Left lung (tissue), 10 donors: ENCODE measurements around the gene IGDCC3. TPM values are rescaled to one million over a fixed set of nuclear protein-coding genes. Genes with fewer than 3 reads are reported as not detected.

Experiments
- ATAC-seq: fragments of 200-7000 bp; cut with Tn5 transposase; one replicate; pipeline ENCODE4 v1.9.1; 2020; ENCODE audit warnings: moderate library complexity
- DNase-seq, 4 donors: peaks; one replicate each; pipeline ENCODE4 v3.0.0-alpha.2; 2013 to 2020
- H3K27ac ChIP-seq, 2 donors: fragments of 200-600 bp; sonication (generic) in 1 of 2; one replicate each; pipeline versions ENCODE4 v1.5.0 to v1.8.0; 2020 to 2021
- H3K27me3 ChIP-seq, 2 donors: fragments of 200-600 bp; sonication (generic) in 1 of 2; one replicate each; pipeline versions ENCODE4 v1.5.0 to v1.8.0; 2020 to 2021
- H3K36me3 ChIP-seq, 2 donors: fragments of 200-600 bp; sonication (generic) in 1 of 2; one replicate each; pipeline versions ENCODE4 v1.5.0 to v1.8.0; 2020 to 2021
- H3K4me1 ChIP-seq, 2 donors: fragments of 200-600 bp; one replicate each; pipeline ENCODE4 v1.8.0; 2021
- H3K4me3 ChIP-seq, 2 donors: fragments of 200-600 bp; sonication (generic) in 1 of 2; one replicate each; pipeline versions ENCODE4 v1.5.0 to v1.8.0; 2020 to 2021; ENCODE audit warnings: mild to moderate bottlenecking in 1 of 2
- H3K9me3 ChIP-seq, 2 donors: fragments of 200-600 bp; sonication (generic) in 1 of 2; one replicate each; pipeline versions ENCODE4 v1.5.0 to v1.8.0; 2020 to 2021
- CTCF ChIP-seq, 2 donors: fragments of 200-600 bp; sonication (generic) in 1 of 2; IDR thresholded peaks; one replicate each; pipeline versions ENCODE4 v1.5.0 to v1.8.0; 2021; ENCODE audit warnings: antibody characterized with exemption in 2 of 2
- intact Hi-C, 2 donors: fragments of 100-400 bp; cut with DNase I; formaldehyde crosslinking; loops; one replicate each; pipeline versions ENCODE4 v1.11.2 to v1.14.2; 2022
- polyA plus RNA-seq, 6 donors: library from polyadenylated mRNA; unstranded; fragments of 120-200 nt; gene quantifications; one replicate each; pipeline ENCODE4 v1.2.1, GENCODE V29; 2013; ENCODE audit not compliant: insufficient read length in 6 of 6
- total RNA-seq, 2 donors: library from RNA; stranded (reverse); fragmentation: NEBNext Ultra II Directional; extraction: Animal tissue kit (Norgen Biotek cat#: 25700); gene quantifications; one replicate each; pipeline ENCODE4 v1.2.1, GENCODE V29; 2021
- donor health status: DM: no; HTN: yes; CAD: no.
- donor health status: DM: no; HTN: no; CAD: no.

Gene IGDCC3
- total and polyA plus RNA-seq, 8 donors = 0.20 to 12.8 (median 11.5) TPM; not detected in 1

GRCh38 chr15:65312400-65312916 lies 65.3 kb downstream of the IGDCC3 start:
- intact Hi-C loops = no loop called here
- ATAC-seq = peak; percentile 19
- Histone ChIP-seq H3K27ac (no peak overlapping the region), H3K4me3 (no peak overlapping the region), H3K36me3 (no peaks in the 10 kb centered on the region), H3K4me1 (no peaks in the 10 kb centered on the region), H3K27me3 (no peaks in the 10 kb centered on the region), H3K9me3 (no peaks in the 10 kb centered on the region)
- TF ChIP-seq CTCF (IDR thresholded peaks at IDR 0.05) = no peak
- peak in 1 of 4 donors; percentile 68 for DNase-seq

GRCh38 chr15:65311760-65312159 lies 66.0 kb downstream of the IGDCC3 start:
- DNase-seq = no peak
- Histone ChIP-seq H3K4me3 (no peak overlapping the region), H3K27me3 (no peaks in the 10 kb centered on the region), H3K36me3 (no peaks in the 10 kb centered on the region), H3K9me3 (no peaks in the 10 kb centered on the region), H3K27ac (no peak overlapping the region), H3K4me1 (no peaks in the 10 kb centered on the region)
- ATAC-seq = no peak
- TF ChIP-seq CTCF (IDR thresholded peaks at IDR 0.05) = no peak
- intact Hi-C loops = no loop called here

GRCh38 chr15:65310431-65311137 lies 67.2 kb downstream of the IGDCC3 start:
- no peak for TF ChIP-seq CTCF (IDR thresholded peaks at IDR 0.05)
- Histone ChIP-seq H3K27me3 (no peaks in the 10 kb centered on the region), H3K4me3 (no peak overlapping the region), H3K36me3 (no peaks in the 10 kb centered on the region), H3K4me1 (peaks cover 0 to 6% of the 10 kb centered on the region in 2 donors), H3K9me3 (no peaks in the 10 kb centered on the region), H3K27ac (no peak overlapping the region)
- DNase-seq (no peak), ATAC-seq (no peak)
- intact Hi-C loops = no loop called here

- Histone ChIP-seq H3K36me3 (no peaks in the 10 kb centered on the region), H3K4me1 (peaks cover 0 to 12% of the 10 kb centered on the region in 2 donors), H3K9me3 (no peaks in the 10 kb centered on the region), H3K27ac (no peak overlapping the region), H3K27me3 (no peaks in the 10 kb centered on the region), H3K4me3 (no peak overlapping the region)
- no peak for DNase-seq
- intact Hi-C loops = no loop called here
- ATAC-seq = no peak
- no peak for TF ChIP-seq CTCF (IDR thresholded peaks at IDR 0.05)
Observed at GRCh38 chr15:65309882-65310418, 67.9 kb downstream of the IGDCC3 start.

GRCh38 chr15:65307978-65308377 lies 69.8 kb downstream of the IGDCC3 start:
- peaks cover 4 to 23% of the 10 kb centered on the region in 2 donors for H3K4me1 ChIP-seq
- intact Hi-C loops = no loop called here
- TF ChIP-seq CTCF (IDR thresholded peaks at IDR 0.05) = no peak
- H3K36me3 ChIP-seq = no peaks in the 10 kb centered on the region
- no peak overlapping the region for H3K4me3 ChIP-seq
- H3K9me3 ChIP-seq = no peaks in the 10 kb centered on the region
- no peak for DNase-seq
- no peak for ATAC-seq
- no peak overlapping the region for H3K27ac ChIP-seq
- H3K27me3 ChIP-seq = no peaks in the 10 kb centered on the region
